ENCODE measurements around the gene EFHD2.

DNA sequence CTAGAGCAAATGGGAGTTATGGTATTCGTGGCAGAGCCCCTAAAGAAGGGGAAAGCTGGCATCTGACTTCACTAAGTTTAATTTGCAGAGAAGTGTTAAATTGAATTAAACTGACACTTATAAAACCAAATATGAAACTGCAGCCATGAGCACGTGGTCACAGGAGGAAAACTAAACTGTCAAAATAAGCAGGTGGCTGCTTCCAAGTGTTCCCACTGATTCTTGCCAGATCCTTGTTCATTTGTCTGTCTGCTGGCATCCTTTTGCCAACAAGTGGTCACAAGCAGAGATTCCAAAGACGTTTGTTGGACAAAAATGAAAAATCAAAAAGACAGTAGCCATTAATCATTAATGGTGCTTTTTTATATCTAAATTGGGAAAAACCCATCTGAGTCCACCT lies 59.7 kb downstream of the EFHD2 start:
- TF ChIP-seq, protein P1, sequence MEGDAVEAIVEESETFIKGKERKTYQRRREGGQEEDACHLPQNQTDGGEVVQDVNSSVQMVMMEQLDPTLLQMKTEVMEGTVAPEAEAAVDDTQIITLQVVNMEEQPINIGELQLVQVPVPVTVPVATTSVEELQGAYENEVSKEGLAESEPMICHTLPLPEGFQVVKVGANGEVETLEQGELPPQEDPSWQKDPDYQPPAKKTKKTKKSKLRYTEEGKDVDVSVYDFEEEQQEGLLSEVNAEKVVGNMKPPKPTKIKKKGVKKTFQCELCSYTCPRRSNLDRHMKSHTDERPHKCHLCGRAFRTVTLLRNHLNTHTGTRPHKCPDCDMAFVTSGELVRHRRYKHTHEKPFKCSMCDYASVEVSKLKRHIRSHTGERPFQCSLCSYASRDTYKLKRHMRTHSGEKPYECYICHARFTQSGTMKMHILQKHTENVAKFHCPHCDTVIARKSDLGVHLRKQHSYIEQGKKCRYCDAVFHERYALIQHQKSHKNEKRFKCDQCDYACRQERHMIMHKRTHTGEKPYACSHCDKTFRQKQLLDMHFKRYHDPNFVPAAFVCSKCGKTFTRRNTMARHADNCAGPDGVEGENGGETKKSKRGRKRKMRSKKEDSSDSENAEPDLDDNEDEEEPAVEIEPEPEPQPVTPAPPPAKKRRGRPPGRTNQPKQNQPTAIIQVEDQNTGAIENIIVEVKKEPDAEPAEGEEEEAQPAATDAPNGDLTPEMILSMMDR (IDR thresholded peaks at IDR 0.05; ENCODE audit: insufficient read depth, low read length, poor library complexity, severe bottlenecking) = no peak
- no peak for TF ChIP-seq EZH2phosphoT487 (conservative IDR thresholded peaks at IDR 0.05; ENCODE audit: low read length)
